ENCODE data around the gene NDST4.

Gene NDST4

GRCh38 chr4:114791976-114792375 is 321.4 kb downstream of the NDST4 start:
- DNase-seq (ENCODE audit: low read depth) = no peak

GRCh38 chr4:114785570-114785969 is 327.9 kb downstream of the NDST4 start:
- DNase-seq (ENCODE audit: low read depth) = no peak

- no peak for DNase-seq (ENCODE audit: low read depth)
Measured at GRCh38 chr4:114783215-114783595, 330.2 kb downstream of the NDST4 start.

- DNase-seq (ENCODE audit: low read depth) = no peak
Measured at GRCh38 chr4:114782415-114783214, 330.8 kb downstream of the NDST4 start.

- no peak for DNase-seq (ENCODE audit: low read depth)
Measured at GRCh38 chr4:114780205-114780604, 333.2 kb downstream of the NDST4 start.

All from fibroblast of gingiva (primary cell).